ENCODE data around the gene FAM222B. TPM values are rescaled to one million over a fixed set of nuclear protein-coding genes. Genes with fewer than 3 reads are reported as not detected.

The FAM222B gene
- total and polyA plus RNA-seq, 12 donors = 4.9 to 18.3 (median 13.4) TPM

GRCh38 chr17:28857905-28858800 is 15.6 kb upstream of the FAM222B start:
- no peak overlapping the region for H3K4me3 ChIP-seq
- TF ChIP-seq POLR2A (IDR thresholded peaks at IDR 0.05) (no peak), CTCF (IDR thresholded peaks at IDR 0.05) (no peak)
- H3K27me3 ChIP-seq = no peaks in the 10 kb centered on the region
- no peak for DNase-seq
- peaks cover 0 to 39% of the 10 kb centered on the region in 2 donors for H3K36me3 ChIP-seq (replicated peaks in 1 of 2)
- intact Hi-C loops (cut with DNase I) = loop anchor here in 1 of 2 donors (10.0 kb wide), 1 partner anchor 57 kb away; no protein-coding TSS in a partner anchor
- H3K4me1 ChIP-seq (replicated peaks in 1 of 2) = peaks cover 6 to 9% of the 10 kb centered on the region in 2 donors
- H3K9me3 ChIP-seq (replicated peaks in 1 of 3) = no peaks in the 10 kb centered on the region
- H3K27ac ChIP-seq = no peak overlapping the region
- WGBS, 4 donors = 90 to 98% (median 96%) methylated on average over 3 of the region's 3 CpGs

DNA sequence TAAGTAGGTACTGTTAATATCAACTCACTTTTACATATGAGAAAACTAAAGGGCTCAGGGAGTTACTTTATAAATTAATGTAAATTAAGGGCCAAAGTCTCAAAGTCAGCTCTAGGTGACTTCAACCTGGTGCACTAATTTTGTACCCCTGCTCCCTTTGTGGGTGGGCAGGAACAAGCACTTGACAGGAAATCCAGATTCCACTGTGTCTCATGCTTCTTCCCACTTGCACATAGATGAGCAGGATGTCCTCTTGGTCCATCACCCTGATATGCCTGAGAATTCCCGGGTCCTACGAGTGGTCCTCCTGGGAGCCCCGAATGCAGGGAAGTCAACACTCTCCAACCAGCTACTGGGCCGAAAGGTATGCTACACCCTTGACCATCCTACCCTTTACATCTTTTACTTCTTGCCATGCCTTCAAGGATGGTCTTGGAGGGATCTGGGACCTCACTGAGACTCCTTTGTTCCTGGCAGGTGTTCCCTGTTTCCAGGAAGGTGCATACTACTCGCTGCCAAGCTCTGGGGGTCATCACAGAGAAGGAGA is 13.5 kb upstream of the FAM222B start:
- Histone ChIP-seq H3K36me3 (replicated peaks in 1 of 2) (peaks cover 0 to 39% of the 10 kb centered on the region in 2 donors), H3K9me3 (replicated peaks in 1 of 3) (no peaks in the 10 kb centered on the region), H3K27ac (no peak overlapping the region), H3K27me3 (no peaks in the 10 kb centered on the region), H3K4me3 (no peak overlapping the region), H3K4me1 (replicated peaks in 1 of 2) (peaks cover 6 to 9% of the 10 kb centered on the region in 2 donors)
- 84 to 88% (median 87%) methylated on average over 4 to 5 of the region's 5 CpGs for WGBS, 4 donors
- intact Hi-C loops (cut with DNase I) = loop anchor here in 1 of 2 donors (10.0 kb wide), 1 partner anchor 59 kb away; no protein-coding TSS in a partner anchor
- TF ChIP-seq CTCF (IDR thresholded peaks at IDR 0.05) (no peak), POLR2A (IDR thresholded peaks at IDR 0.05) (no peak)
- no peak for DNase-seq

DNA sequence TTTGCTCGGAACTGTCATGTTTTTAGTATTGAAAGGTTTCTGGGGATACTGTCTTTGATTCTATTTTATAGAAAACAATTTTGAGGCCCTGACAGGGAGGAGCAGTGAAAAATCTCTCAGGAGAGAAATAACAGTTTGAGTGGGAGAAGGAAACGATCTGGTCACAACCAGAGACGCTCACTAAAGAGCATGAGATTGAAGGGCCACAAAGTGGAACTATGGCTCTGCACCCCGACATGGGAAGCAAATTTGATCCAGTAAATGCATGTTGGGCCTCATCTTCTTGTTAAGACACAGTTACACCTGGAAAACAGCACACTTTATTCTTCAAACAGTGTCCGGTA is 12.7 kb upstream of the FAM222B start:
- Histone ChIP-seq H3K4me3 (peak overlapping the region in 3 of 4 donors; percentile 68 to 93 (median 69)), H3K27ac (peak overlapping the region in 3 of 5 donors; percentile 58 to 73 (median 64)), H3K4me1 (replicated peaks in 1 of 2) (peaks cover 6 to 9% of the 10 kb centered on the region in 2 donors), H3K27me3 (no peaks in the 10 kb centered on the region), H3K9me3 (replicated peaks in 1 of 3) (no peaks in the 10 kb centered on the region), H3K36me3 (replicated peaks in 1 of 2) (peaks cover 0 to 31% of the 10 kb centered on the region in 2 donors)
- 13 to 17% (median 14%) methylated on average over 5 of the region's 5 CpGs for WGBS, 4 donors
- TF ChIP-seq POLR2A (IDR thresholded peaks at IDR 0.05) = no peak
- TF ChIP-seq CTCF (IDR thresholded peaks at IDR 0.05) = no peak
- no peak for DNase-seq
- intact Hi-C loops (cut with DNase I) = loop anchor here in 1 of 2 donors (10.0 kb wide), 1 partner anchor 59 kb away; no protein-coding TSS in a partner anchor
